Esophagus squamous epithelium (tissue), 5 donors: Measurements from ENCODE around the gene UBAP1L. TPM values are rescaled to one million over a fixed set of nuclear protein-coding genes. Genes with fewer than 3 reads are reported as not detected.

Experiments
- DNase-seq: peaks from one replicate; lab custom pipeline; 2025; lab: John Stamatoyannopoulos, UW
- H3K27ac ChIP-seq, 4 donors: fragments of 200-600 bp; sonication (generic); one replicate each; pipeline ENCODE4 v1.5.1; 2016 to 2019; ENCODE audit warnings: mild to moderate bottlenecking in 1 of 4
- H3K27me3 ChIP-seq, 4 donors: fragments of 200-600 bp; sonication (generic); 1 replicate in 3 of 4; 2 replicates in 1 of 4; pipeline versions ENCODE4 v1.5.1 to v1.6.0; 2017 to 2021; ENCODE audit warnings: antibody characterized with exemption in 1 of 4
- H3K36me3 ChIP-seq, 3 donors: fragments of 200-600 bp; sonication (generic); one replicate each; pipeline ENCODE4 v1.5.1; 2016 to 2019
- H3K4me1 ChIP-seq, 3 donors: fragments of 200-600 bp; sonication (generic); one replicate each; pipeline ENCODE4 v1.5.1; 2017 to 2019
- H3K4me3 ChIP-seq, 4 donors: fragments of 200-600 bp; sonication (generic); 1 replicate in 3 of 4; 2 replicates in 1 of 4; pipeline ENCODE4 v1.5.1; 2016 to 2019; ENCODE audit warnings: mild to moderate bottlenecking in 2 of 4, moderate library complexity in 1 of 4
- H3K9me3 ChIP-seq, 3 donors: fragments of 200-600 bp; sonication (generic); one replicate each; pipeline ENCODE4 v1.5.1; 2016 to 2019
- CTCF ChIP-seq, 6 experiments: fragments of 450-650 bp in 4 of 6; fragments of 200-600 bp in 2 of 6; sonication (generic) in 2 of 6; IDR thresholded peaks; one replicate each; pipeline ENCODE4 v1.5.1; 2016 to 2019; ENCODE audit warnings: antibody characterized with exemption in 6 of 6, mild to moderate bottlenecking in 4 of 6, moderate library complexity in 4 of 6
- POLR2A ChIP-seq, 4 donors: fragments of 450-650 bp; IDR thresholded peaks; one replicate each; pipeline ENCODE4 v1.6.1; 2017; ENCODE audit warnings: antibody characterized with exemption in 4 of 4, mild to moderate bottlenecking in 4 of 4, moderate library complexity in 3 of 4
- WGBS, 2 donors: methylation state at CpG; one replicate each; pipeline ENCODE4 v1.1.5; 2018; 5-methylcytosine and 5-hydroxymethylcytosine counted together
- intact Hi-C: fragments of 100-400 bp; cut with DNase I; formaldehyde crosslinking; loops from one replicate; pipeline ENCODE4 v1.15.0; 2022
- total RNA-seq, 4 donors: library from RNA; depleted of rRNA; stranded (reverse); fragments of >200 nt; gene quantifications; one replicate each; pipeline ENCODE4 v1.1.0, GENCODE V29; 2016
- donor health status: DM: yes; HTN: yes; CAD: no.

Gene UBAP1L
- total RNA-seq, 4 donors from 2014 or later, result 1.6 to 6.3 (median 2.0) TPM

- Histone ChIP-seq H3K27me3 (peaks cover 0 to 17% (median 0%) of the 10 kb centered on the region in 4 donors), H3K36me3 (no peaks in the 10 kb centered on the region), H3K9me3 (no peaks in the 10 kb centered on the region), H3K4me3 (no peak overlapping the region), H3K4me1 (peaks cover 37 to 80% (median 45%) of the 10 kb centered on the region in 3 donors), H3K27ac (peak overlapping the region; percentile 59 to 89 (median 83))
- intact Hi-C loops, result no loop called here
- 73 to 83% methylated on average over 1 to 5 of the region's 6 CpGs for WGBS, 2 donors
- DNase-seq, result no peak
- peak in 2 of 6 experiments; percentile 27 to 32 for TF ChIP-seq CTCF (IDR thresholded peaks at IDR 0.05)
- no peak for TF ChIP-seq POLR2A (IDR thresholded peaks at IDR 0.05)
Measured at GRCh38 chr15:65085990-65086679, 28.9 kb downstream of the UBAP1L start.

GRCh38 chr15:65085207-65085753, 29.7 kb downstream of the UBAP1L start:
- Histone ChIP-seq H3K9me3 (no peaks in the 10 kb centered on the region), H3K27ac (peak overlapping the region in 3 of 4 donors; percentile 2 to 89 (median 85)), H3K4me3 (no peak overlapping the region), H3K36me3 (no peaks in the 10 kb centered on the region), H3K27me3 (peaks cover 0 to 17% (median 0%) of the 10 kb centered on the region in 4 donors), H3K4me1 (peaks cover 37 to 85% (median 45%) of the 10 kb centered on the region in 3 donors)
- intact Hi-C loops, result no loop called here
- TF ChIP-seq POLR2A (IDR thresholded peaks at IDR 0.05) (no peak), CTCF (IDR thresholded peaks at IDR 0.05) (no peak)
- 75 to 93% methylated on average over 2 to 4 of the region's 8 CpGs for WGBS, 2 donors
- no peak for DNase-seq

GRCh38 chr15:65084500-65085206, 30.3 kb downstream of the UBAP1L start:
- Histone ChIP-seq H3K36me3 (no peaks in the 10 kb centered on the region), H3K27ac (peak overlapping the region in 3 of 4 donors; percentile 2 to 89 (median 85)), H3K4me3 (no peak overlapping the region), H3K9me3 (no peaks in the 10 kb centered on the region), H3K27me3 (peaks cover 0 to 17% (median 0%) of the 10 kb centered on the region in 4 donors), H3K4me1 (peaks cover 37 to 81% (median 43%) of the 10 kb centered on the region in 3 donors)
- 84 to 100% methylated on average over 2 to 7 of the region's 7 CpGs for WGBS, 2 donors
- TF ChIP-seq CTCF (IDR thresholded peaks at IDR 0.05) (no peak), POLR2A (IDR thresholded peaks at IDR 0.05) (no peak)
- DNase-seq, result no peak
- intact Hi-C loops, result no loop called here

GRCh38 chr15:65083262-65083701, 31.7 kb downstream of the UBAP1L start:
- no peak for TF ChIP-seq POLR2A (IDR thresholded peaks at IDR 0.05)
- TF ChIP-seq CTCF (IDR thresholded peaks at IDR 0.05), result peak in 3 of 6 experiments; percentile 5 to 16 (median 9)
- peak overlapping the region in 3 of 4 donors; percentile 35 to 57 (median 42) for H3K27ac ChIP-seq
- no peak overlapping the region for H3K4me3 ChIP-seq
- H3K36me3 ChIP-seq, result no peaks in the 10 kb centered on the region
- intact Hi-C loops, result no loop called here
- WGBS, 2 donors, result 43 to 62% methylated on average over 6 of the region's 7 CpGs
- H3K27me3 ChIP-seq, result peaks cover 0 to 17% (median 0%) of the 10 kb centered on the region in 4 donors
- DNase-seq, result no peak
- no peaks in the 10 kb centered on the region for H3K9me3 ChIP-seq
- H3K4me1 ChIP-seq, result peaks cover 32 to 68% (median 39%) of the 10 kb centered on the region in 3 donors
